Gastrocnemius medialis (tissue), 4 donors: Measurements from ENCODE around the gene MDM1. TPM values are rescaled to one million over a fixed set of nuclear protein-coding genes. Genes with fewer than 3 reads are reported as not detected.
A peak's percentile ranks its signal among the peaks of the same experiment; 100 is the strongest.

ENCODE experiments used
- ATAC-seq, 2 donors: fragments of 150-250 bp; one replicate each; pipeline ENCODE4 v1.9.1; 2016
- DNase-seq, 2 donors: peaks; one replicate each; pipeline ENCODE4 v3.0.0-alpha.2; 2019
- H3K27ac ChIP-seq, 4 donors: fragments of 200-600 bp; sonication (generic); 1 replicate in 1 of 4; 2 replicates in 3 of 4; pipeline ENCODE4 v1.5.1; 2016 to 2018; ENCODE audit warnings: mild to moderate bottlenecking in 2 of 4, moderate library complexity in 1 of 4
- H3K27me3 ChIP-seq, 3 donors: fragments of 200-600 bp; sonication (generic) in 2 of 3; 1 replicate in 1 of 3; 2 replicates in 2 of 3; pipeline versions ENCODE4 v1.5.1 to v1.6.0; 2016 to 2019; ENCODE audit warnings: mild to moderate bottlenecking in 1 of 3, moderate library complexity in 1 of 3
- H3K36me3 ChIP-seq, 2 donors: fragments of 200-600 bp; sonication (generic) in 1 of 2; one replicate each; pipeline ENCODE4 v1.5.1; 2017 to 2018
- H3K4me1 ChIP-seq, 2 donors: fragments of 200-600 bp; sonication (generic) in 1 of 2; one replicate each; pipeline ENCODE4 v1.5.1; 2016 to 2017; ENCODE audit warnings: mild to moderate bottlenecking in 2 of 2
- H3K4me3 ChIP-seq, 4 donors: fragments of 200-600 bp; sonication (generic) in 3 of 4; 1 replicate in 1 of 4; 2 replicates in 3 of 4; pipeline ENCODE4 v1.5.1; 2016 to 2019; ENCODE audit warnings: mild to moderate bottlenecking in 2 of 4
- H3K9me3 ChIP-seq, 3 donors: fragments of 200-600 bp; sonication (generic) in 2 of 3; 1 replicate in 1 of 3; 2 replicates in 2 of 3; pipeline ENCODE4 v1.5.1; 2016 to 2019
- POLR2A ChIP-seq, 2 donors: fragments of 450-650 bp; IDR thresholded peaks; one replicate each; pipeline ENCODE4 v1.6.1; 2017; ENCODE audit warnings: antibody characterized with exemption in 2 of 2, mild to moderate bottlenecking in 2 of 2, moderate library complexity in 2 of 2
- in situ Hi-C, 4 donors: fragments of 200-750 bp; cut with MboI; loops; one replicate each; pipeline versions ENCODE4 v1.15.0 to v1.8.0; 2017; ENCODE audit warnings: low sequenced_read_pairs in 4 of 4
- intact Hi-C: fragments of 100-400 bp; cut with DNase I; formaldehyde crosslinking; loops from one replicate; pipeline ENCODE4 v1.15.1; 2023; ENCODE audit warnings: low total_unique reads
- total RNA-seq, 4 donors: library from RNA; depleted of rRNA; stranded (reverse); fragments of >200 nt; gene quantifications; one replicate each; pipeline versions ENCODE4 v1.1.0 to v1.2.3, GENCODE V29; 2016
- TF ChIP-seq, protein P1 (sequence below), 5 experiments: fragments of 450-650 bp in 3 of 5; fragments of 200-600 bp in 2 of 5; sonication (generic) in 2 of 5; IDR thresholded peaks in 4 of 5; conservative IDR thresholded peaks in 1 of 5; 1 replicate in 4 of 5; 2 replicates in 1 of 5; pipeline ENCODE4 v1.5.1; 2016 to 2019; ENCODE audit warnings: antibody characterized with exemption in 5 of 5, mild to moderate bottlenecking in 3 of 5, moderate library complexity in 3 of 5

Gene MDM1
- total RNA-seq, 4 donors from 2014 or later: 1.6 to 6.8 (median 3.4) TPM

GRCh38 chr12:68340404-68341270, 8.5 kb upstream of the MDM1 start:
- no peak for TF ChIP-seq POLR2A (IDR thresholded peaks at IDR 0.05)
- TF ChIP-seq, protein P1, sequence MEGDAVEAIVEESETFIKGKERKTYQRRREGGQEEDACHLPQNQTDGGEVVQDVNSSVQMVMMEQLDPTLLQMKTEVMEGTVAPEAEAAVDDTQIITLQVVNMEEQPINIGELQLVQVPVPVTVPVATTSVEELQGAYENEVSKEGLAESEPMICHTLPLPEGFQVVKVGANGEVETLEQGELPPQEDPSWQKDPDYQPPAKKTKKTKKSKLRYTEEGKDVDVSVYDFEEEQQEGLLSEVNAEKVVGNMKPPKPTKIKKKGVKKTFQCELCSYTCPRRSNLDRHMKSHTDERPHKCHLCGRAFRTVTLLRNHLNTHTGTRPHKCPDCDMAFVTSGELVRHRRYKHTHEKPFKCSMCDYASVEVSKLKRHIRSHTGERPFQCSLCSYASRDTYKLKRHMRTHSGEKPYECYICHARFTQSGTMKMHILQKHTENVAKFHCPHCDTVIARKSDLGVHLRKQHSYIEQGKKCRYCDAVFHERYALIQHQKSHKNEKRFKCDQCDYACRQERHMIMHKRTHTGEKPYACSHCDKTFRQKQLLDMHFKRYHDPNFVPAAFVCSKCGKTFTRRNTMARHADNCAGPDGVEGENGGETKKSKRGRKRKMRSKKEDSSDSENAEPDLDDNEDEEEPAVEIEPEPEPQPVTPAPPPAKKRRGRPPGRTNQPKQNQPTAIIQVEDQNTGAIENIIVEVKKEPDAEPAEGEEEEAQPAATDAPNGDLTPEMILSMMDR (IDR thresholded peaks at IDR 0.05 in 4 of 5, conservative IDR thresholded peaks at IDR 0.05 in 1 of 5): no peak
- in situ Hi-C loops: no loop called here
- no peaks in the 10 kb centered on the region for H3K9me3 ChIP-seq
- H3K36me3 ChIP-seq: no peaks in the 10 kb centered on the region
- DNase-seq (no peak), ATAC-seq (no peak)
- peaks cover 0 to 4% (median 3%) of the 10 kb centered on the region in 3 donors for H3K27me3 ChIP-seq
- intact Hi-C loops: no loop called here
- no peaks in the 10 kb centered on the region for H3K4me1 ChIP-seq
- no peak overlapping the region for H3K27ac ChIP-seq
- no peak overlapping the region for H3K4me3 ChIP-seq

DNA sequence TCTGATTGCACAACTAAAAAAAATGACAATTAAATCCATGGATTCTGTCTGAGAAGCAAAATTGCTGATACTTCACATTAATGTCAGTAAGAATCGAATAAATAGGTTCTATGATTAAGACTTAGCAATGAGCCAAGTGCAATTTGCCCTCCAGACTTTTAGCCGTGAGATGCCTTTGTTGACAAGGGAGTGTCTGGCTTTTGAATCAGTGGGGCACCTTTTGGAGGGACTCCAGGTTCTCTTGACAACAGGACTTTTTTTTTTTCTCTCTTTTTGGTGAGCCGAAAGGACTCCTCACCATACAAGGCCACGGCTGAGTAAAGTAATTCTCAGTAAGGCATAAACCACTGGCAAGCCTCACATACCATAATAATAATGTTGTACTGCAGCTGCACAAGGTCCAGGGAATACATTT, 4.7 kb upstream of the MDM1 start:
- TF ChIP-seq, protein P1 (IDR thresholded peaks at IDR 0.05 in 4 of 5, conservative IDR thresholded peaks at IDR 0.05 in 1 of 5): no peak
- no peak for TF ChIP-seq POLR2A (IDR thresholded peaks at IDR 0.05)
- DNase-seq: no peak
- Histone ChIP-seq H3K4me1 (peaks cover 0 to 3% of the 10 kb centered on the region in 2 donors), H3K4me3 (no peak overlapping the region), H3K27ac (no peak overlapping the region), H3K27me3 (no peaks in the 10 kb centered on the region), H3K36me3 (no peaks in the 10 kb centered on the region), H3K9me3 (no peaks in the 10 kb centered on the region)
- in situ Hi-C loops (no loop called here), intact Hi-C loops (loop anchor here (10.0 kb wide), 1 partner anchor 468 kb away; the partner anchor contains the start of gene MDM2)
- no peak for ATAC-seq

DNA sequence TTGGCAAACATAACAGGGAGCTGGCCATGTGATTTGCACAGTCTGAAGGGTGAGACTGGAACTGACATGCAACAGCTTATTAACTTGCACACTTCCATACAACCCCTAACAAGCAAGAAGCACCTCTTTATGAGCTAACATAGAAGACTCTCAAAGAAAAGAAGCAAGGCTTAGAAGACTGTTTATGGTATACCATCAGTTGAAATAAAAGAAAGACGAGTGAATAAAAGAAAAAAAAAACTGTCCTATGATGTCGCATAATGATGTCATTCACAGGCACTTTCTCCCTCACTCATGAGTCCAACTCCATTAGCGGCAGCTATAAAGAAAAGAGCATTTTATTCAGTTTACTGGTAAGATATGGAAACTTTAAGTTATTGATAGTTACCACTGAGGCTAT, 3.3 kb upstream of the MDM1 start:
- no peak for TF ChIP-seq POLR2A (IDR thresholded peaks at IDR 0.05)
- in situ Hi-C loops: no loop called here
- peaks cover 0 to 8% of the 10 kb centered on the region in 2 donors for H3K4me1 ChIP-seq

GRCh38 chr12:68334132-68334531, 2.0 kb upstream of the MDM1 start:
- H3K27me3 ChIP-seq: no peaks in the 10 kb centered on the region
- peak in 1 of 2 donors; percentile 27 for ATAC-seq
- in situ Hi-C loops: no loop called here
- TF ChIP-seq, protein P1 (IDR thresholded peaks at IDR 0.05 in 4 of 5, conservative IDR thresholded peaks at IDR 0.05 in 1 of 5): peak in 1 of 5 experiments; percentile 27
- no peak for TF ChIP-seq POLR2A (IDR thresholded peaks at IDR 0.05)
- no peak overlapping the region for H3K27ac ChIP-seq
- H3K36me3 ChIP-seq: no peaks in the 10 kb centered on the region
- intact Hi-C loops: loop anchor here (10.0 kb wide), 1 partner anchor 471 kb away; the partner anchor contains the start of gene MDM2
- peak in 1 of 2 donors; percentile 27 for DNase-seq
- H3K9me3 ChIP-seq: no peaks in the 10 kb centered on the region
- H3K4me1 ChIP-seq: peaks cover 0 to 8% of the 10 kb centered on the region in 2 donors
- H3K4me3 ChIP-seq: no peak overlapping the region

More for the DNA sequence above, 3.3 kb upstream of the MDM1 start:
- no peak overlapping the region for H3K27ac ChIP-seq
- H3K9me3 ChIP-seq: no peaks in the 10 kb centered on the region
- intact Hi-C loops: loop anchor here (10.0 kb wide), 1 partner anchor 469 kb away; the partner anchor contains the start of gene MDM2
- DNase-seq: no peak
- no peaks in the 10 kb centered on the region for H3K36me3 ChIP-seq
- H3K27me3 ChIP-seq: no peaks in the 10 kb centered on the region
- H3K4me3 ChIP-seq: no peak overlapping the region
- no peak for ATAC-seq
